Measurements from ENCODE around the gene VPS8.

Gene VPS8

DNA sequence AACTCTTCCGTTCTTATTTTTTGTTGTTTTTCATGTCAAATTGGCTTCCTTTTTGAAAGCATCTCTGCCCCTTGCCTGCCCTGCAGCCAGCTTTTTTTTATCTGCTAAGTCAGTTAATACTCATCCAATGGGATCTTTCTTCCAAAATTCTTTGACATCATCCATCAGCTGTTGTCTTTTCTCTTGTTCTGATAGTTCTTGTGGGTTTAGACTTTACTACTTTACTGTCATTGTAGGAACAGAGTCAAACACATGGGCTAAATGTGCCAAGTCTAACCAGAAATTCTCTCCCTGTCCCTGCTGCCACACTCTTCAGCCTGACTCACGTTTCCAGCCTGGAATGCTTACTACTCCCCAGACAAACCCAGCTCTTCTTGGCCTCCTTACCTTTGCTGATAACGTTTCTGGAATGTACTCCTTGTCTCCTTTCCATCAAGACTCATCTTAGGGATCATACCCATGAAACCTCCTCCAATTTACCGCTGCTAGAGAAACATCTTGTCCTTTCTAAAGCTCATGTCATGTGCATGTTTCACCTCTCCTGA is 10.7 kb upstream of the VPS8 start:
- Histone ChIP-seq H3K4me3 (ENCODE audit: low read depth, low read length) (no peak overlapping the region), H3K79me2 (ENCODE audit: control insufficient read depth, insufficient read depth, low read length, unreplicated experiment) (no peaks in the 10 kb centered on the region), H3K4me1 (ENCODE audit: control insufficient read depth, insufficient read depth, low read length, unreplicated experiment) (peaks cover 7% of the 10 kb centered on the region), H3K36me3 (ENCODE audit: insufficient read depth, low read length) (no peaks in the 10 kb centered on the region), H3K27me3 (ENCODE audit: insufficient read depth, low read length) (peaks cover 39% of the 10 kb centered on the region), H3K27ac (ENCODE audit: low read depth, low read length) (no peak overlapping the region), H2AFZ (ENCODE audit: low read length, unreplicated experiment) (no peak overlapping the region)

DNA sequence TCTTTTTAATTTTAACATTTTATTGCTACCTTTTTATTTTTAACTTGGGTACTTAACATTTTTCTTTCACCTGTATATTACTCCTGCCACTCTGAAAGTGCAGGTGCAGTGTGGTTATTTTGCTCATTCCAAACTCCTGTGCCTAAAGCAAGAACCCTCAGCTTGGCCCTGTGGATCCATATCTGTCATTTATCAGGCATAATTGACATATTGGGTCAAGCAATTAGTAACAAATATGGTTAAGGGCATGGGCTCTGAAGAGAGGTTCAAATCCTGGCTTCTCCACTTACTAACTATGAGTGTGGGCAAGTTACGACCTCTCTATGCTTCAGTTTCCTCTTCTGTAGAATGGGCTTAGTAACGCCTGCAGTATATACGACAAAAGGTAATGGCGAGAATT is 9.8 kb upstream of the VPS8 start:
- no peak overlapping the region for H3K4me3 ChIP-seq (ENCODE audit: low read depth, low read length)
- no peak overlapping the region for H3K27ac ChIP-seq (ENCODE audit: low read depth, low read length)
- H2AFZ ChIP-seq (ENCODE audit: low read length, unreplicated experiment) = no peak overlapping the region
- peaks cover 7% of the 10 kb centered on the region for H3K4me1 ChIP-seq (ENCODE audit: control insufficient read depth, insufficient read depth, low read length, unreplicated experiment)
- H3K79me2 ChIP-seq (ENCODE audit: control insufficient read depth, insufficient read depth, low read length, unreplicated experiment) = no peaks in the 10 kb centered on the region
- peaks cover 39% of the 10 kb centered on the region for H3K27me3 ChIP-seq (ENCODE audit: insufficient read depth, low read length)
- H3K36me3 ChIP-seq (ENCODE audit: insufficient read depth, low read length) = no peaks in the 10 kb centered on the region

DNA sequence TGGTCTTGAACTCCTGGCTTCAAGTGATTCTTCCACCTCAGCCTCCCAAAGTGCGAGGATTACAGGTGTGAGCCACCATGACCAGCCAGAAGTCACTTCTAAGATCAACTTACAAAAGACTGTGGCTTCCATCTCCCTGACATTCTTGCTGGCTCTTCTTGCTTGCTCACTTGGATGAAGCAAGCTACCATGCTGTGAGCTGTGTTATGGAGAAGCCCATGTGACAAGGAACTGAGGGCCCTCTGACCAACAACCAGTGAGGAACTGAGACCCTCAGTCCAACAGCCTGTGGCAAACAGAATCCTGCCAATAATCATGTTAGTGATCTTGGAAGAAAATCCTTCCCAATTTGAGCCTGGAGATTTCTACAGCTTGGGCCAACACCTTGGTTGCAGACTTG is 7.2 kb upstream of the VPS8 start:
- no peak overlapping the region for H2AFZ ChIP-seq (ENCODE audit: low read length, unreplicated experiment)
- peaks cover 23% of the 10 kb centered on the region for H3K27me3 ChIP-seq (ENCODE audit: insufficient read depth, low read length)
- no peak overlapping the region for H3K27ac ChIP-seq (ENCODE audit: low read depth, low read length)
- peaks cover 7% of the 10 kb centered on the region for H3K4me1 ChIP-seq (ENCODE audit: control insufficient read depth, insufficient read depth, low read length, unreplicated experiment)
- H3K79me2 ChIP-seq (ENCODE audit: control insufficient read depth, insufficient read depth, low read length, unreplicated experiment) = no peaks in the 10 kb centered on the region
- no peak overlapping the region for H3K4me3 ChIP-seq (ENCODE audit: low read depth, low read length)
- no peaks in the 10 kb centered on the region for H3K36me3 ChIP-seq (ENCODE audit: insufficient read depth, low read length)

DNA sequence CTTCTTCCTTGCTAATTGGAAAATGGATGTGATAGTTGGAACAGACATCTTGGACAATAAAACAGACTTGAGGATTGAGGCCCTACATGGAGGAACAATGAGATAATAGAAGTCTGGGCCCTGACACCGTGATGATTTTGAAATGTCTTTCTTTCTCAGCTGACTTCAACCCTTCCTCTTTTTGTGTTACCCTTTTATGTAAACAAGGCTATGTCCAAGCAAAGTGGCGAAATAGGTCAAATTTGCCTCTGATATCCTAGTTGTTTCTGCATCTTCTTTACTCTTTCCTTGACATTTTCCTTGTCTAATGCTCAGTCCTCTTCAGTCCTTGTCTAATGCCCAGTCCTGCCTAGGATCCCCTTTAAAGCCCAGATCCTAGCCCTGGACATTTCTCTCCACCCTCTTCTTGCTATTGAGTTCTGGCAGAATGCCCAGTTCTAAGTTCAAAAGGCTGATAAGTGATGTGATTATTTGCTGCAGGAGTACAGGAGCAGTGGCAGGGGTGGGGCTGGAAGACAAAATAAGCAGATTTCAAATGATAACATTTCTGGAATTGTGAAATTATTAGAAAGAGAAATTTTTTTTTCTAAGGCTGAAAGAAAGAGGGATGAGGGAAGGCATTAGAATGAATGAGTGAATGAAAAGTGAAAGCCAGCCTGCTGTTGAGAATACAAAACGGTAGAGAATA is 6.5 kb upstream of the VPS8 start:
- no peaks in the 10 kb centered on the region for H3K79me2 ChIP-seq (ENCODE audit: control insufficient read depth, insufficient read depth, low read length, unreplicated experiment)
- peaks cover 16% of the 10 kb centered on the region for H3K27me3 ChIP-seq (ENCODE audit: insufficient read depth, low read length)
- no peaks in the 10 kb centered on the region for H3K36me3 ChIP-seq (ENCODE audit: insufficient read depth, low read length)
- no peak overlapping the region for H2AFZ ChIP-seq (ENCODE audit: low read length, unreplicated experiment)
- no peak overlapping the region for H3K4me3 ChIP-seq (ENCODE audit: low read depth, low read length)
- peaks cover 7% of the 10 kb centered on the region for H3K4me1 ChIP-seq (ENCODE audit: control insufficient read depth, insufficient read depth, low read length, unreplicated experiment)
- H3K27ac ChIP-seq (ENCODE audit: low read depth, low read length) = no peak overlapping the region

DNA sequence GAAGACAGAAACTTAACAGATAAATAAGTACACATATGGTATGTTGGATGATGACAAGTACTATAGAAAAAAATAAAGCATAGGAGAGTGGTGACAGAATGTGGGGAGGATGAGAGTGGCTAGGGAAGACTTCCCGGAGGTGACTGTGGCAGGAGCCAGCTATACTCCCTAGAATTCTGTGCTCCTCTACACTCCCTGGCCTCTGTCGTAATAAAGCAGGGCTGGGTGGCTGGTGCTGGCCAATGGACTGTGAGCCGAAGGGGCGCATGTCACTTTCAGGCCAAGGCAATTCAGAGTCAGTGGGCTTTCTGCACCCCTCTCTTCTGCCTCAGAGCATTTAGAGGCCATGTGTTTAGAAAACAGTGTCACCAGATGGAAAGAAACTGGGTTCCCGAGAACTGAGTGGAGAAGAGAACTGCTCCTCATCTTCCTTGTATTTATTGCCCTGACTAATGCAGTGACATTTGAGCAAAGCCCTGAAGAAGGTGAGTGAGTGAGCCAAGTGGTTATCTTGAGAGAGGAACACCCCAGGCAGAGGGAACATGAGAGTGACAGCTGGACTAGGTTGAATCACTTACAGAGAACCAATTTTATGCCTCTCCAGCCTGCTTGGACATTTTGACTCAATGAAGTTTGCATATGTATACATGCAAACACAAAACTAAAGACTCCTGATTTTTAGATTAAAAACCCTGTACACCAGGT is 5.2 kb upstream of the VPS8 start:
- no peak overlapping the region for H2AFZ ChIP-seq (ENCODE audit: low read length, unreplicated experiment)
- H3K4me3 ChIP-seq (ENCODE audit: low read depth, low read length) = no peak overlapping the region
- H3K79me2 ChIP-seq (ENCODE audit: control insufficient read depth, insufficient read depth, low read length, unreplicated experiment) = no peaks in the 10 kb centered on the region
- no peak overlapping the region for H3K27ac ChIP-seq (ENCODE audit: low read depth, low read length)
- no peaks in the 10 kb centered on the region for H3K36me3 ChIP-seq (ENCODE audit: insufficient read depth, low read length)
- H3K4me1 ChIP-seq (ENCODE audit: control insufficient read depth, insufficient read depth, low read length, unreplicated experiment) = peaks cover 7% of the 10 kb centered on the region
- peaks cover 6% of the 10 kb centered on the region for H3K27me3 ChIP-seq (ENCODE audit: insufficient read depth, low read length)

DNA sequence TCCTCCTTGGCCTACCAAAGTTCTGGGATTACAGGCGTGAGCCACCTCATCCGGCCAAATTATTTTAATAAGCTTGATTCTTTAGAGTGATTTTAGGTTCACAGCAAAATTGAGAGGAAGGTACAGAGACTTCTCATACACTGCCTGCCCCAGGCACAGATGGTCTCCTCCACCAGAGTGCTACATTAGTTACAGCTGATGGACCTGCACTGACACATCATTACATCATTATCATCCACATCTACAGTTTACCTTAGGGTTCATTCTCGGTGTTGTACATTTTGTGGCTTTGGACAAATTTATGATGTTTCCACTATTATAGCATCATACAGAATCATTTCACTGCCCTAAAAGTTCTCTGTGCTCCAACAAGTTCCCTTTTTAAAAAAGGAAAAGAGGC is 4.4 kb upstream of the VPS8 start:
- H3K4me1 ChIP-seq (ENCODE audit: control insufficient read depth, insufficient read depth, low read length, unreplicated experiment) = peaks cover 7% of the 10 kb centered on the region
- no peaks in the 10 kb centered on the region for H3K27me3 ChIP-seq (ENCODE audit: insufficient read depth, low read length)
- no peak overlapping the region for H3K4me3 ChIP-seq (ENCODE audit: low read depth, low read length)
- no peak overlapping the region for H3K27ac ChIP-seq (ENCODE audit: low read depth, low read length)
- no peak overlapping the region for H2AFZ ChIP-seq (ENCODE audit: low read length, unreplicated experiment)
- no peaks in the 10 kb centered on the region for H3K36me3 ChIP-seq (ENCODE audit: insufficient read depth, low read length)
- H3K79me2 ChIP-seq (ENCODE audit: control insufficient read depth, insufficient read depth, low read length, unreplicated experiment) = peaks cover 3% of the 10 kb centered on the region

DNA sequence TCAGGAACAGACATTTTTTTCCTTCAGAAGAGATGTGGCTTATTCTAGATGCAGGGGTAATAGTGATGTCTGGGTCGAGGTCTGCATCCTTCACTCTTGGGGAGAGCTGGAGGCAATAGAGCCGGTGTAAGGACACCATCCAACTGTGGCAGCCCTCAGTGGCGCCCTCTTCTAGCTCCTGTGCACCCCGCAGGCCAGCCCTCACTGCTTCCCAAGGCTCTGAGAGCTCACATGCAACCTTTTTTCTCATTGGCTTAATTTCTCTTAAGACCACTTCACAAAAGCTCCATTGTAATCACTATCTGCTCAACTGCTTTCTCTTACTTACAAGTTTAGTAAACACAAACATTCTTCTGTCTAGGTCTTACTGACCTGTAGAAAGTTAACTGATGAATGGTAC is 3.9 kb upstream of the VPS8 start:
- Histone ChIP-seq H3K27me3 (ENCODE audit: insufficient read depth, low read length) (no peaks in the 10 kb centered on the region), H3K4me3 (ENCODE audit: low read depth, low read length) (no peak overlapping the region), H3K27ac (ENCODE audit: low read depth, low read length) (no peak overlapping the region), H2AFZ (ENCODE audit: low read length, unreplicated experiment) (no peak overlapping the region), H3K79me2 (ENCODE audit: control insufficient read depth, insufficient read depth, low read length, unreplicated experiment) (peaks cover 7% of the 10 kb centered on the region), H3K36me3 (ENCODE audit: insufficient read depth, low read length) (no peaks in the 10 kb centered on the region), H3K4me1 (ENCODE audit: control insufficient read depth, insufficient read depth, low read length, unreplicated experiment) (peaks cover 8% of the 10 kb centered on the region)

DNA sequence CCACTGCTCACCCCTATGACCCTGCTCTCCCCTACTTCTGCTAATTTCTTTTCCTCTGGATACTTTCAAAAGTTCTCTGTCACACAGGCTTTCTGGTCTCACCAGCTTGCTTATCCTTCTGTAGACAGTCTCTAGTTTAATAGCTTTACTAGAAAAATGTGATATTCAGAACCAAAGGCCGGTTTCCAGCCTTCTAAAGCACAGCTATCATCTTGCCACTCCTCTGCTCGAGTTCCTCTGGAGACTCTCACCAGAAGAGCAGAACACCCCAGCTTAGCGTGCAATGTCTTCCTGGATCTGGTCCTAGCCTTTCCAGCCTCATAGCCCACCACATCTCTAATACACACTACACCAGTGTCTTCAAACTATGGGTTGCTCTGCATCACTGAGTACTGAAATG is 1.8 kb upstream of the VPS8 start:
- H3K4me3 ChIP-seq (ENCODE audit: low read depth, low read length) = no peak overlapping the region
- no peaks in the 10 kb centered on the region for H3K27me3 ChIP-seq (ENCODE audit: insufficient read depth, low read length)
- no peak overlapping the region for H2AFZ ChIP-seq (ENCODE audit: low read length, unreplicated experiment)
- no peaks in the 10 kb centered on the region for H3K36me3 ChIP-seq (ENCODE audit: insufficient read depth, low read length)
- peaks cover 18% of the 10 kb centered on the region for H3K79me2 ChIP-seq (ENCODE audit: control insufficient read depth, insufficient read depth, low read length, unreplicated experiment)
- peaks cover 12% of the 10 kb centered on the region for H3K4me1 ChIP-seq (ENCODE audit: control insufficient read depth, insufficient read depth, low read length, unreplicated experiment)
- H3K27ac ChIP-seq (ENCODE audit: low read depth, low read length) = no peak overlapping the region

DNA sequence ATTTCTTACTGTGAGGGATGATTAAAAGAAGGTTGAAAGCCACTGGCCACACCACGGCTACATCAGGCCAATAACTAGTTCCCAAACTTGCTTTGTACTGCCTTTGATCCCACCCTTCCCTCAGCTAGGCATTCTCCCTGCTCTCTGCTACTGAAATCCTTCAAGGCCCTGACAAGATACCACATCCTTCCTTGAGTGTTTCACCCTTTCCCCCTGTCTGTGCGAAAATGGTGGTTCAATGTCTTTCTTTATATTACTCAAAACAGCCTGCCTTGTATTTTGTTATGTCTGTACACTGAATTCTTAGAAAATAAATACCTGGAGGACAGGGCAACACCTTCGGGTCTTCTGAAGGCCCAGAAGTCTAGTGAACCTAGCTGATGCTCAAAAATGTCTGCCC is 932 bp upstream of the VPS8 start:
- Histone ChIP-seq H3K27me3 (ENCODE audit: insufficient read depth, low read length) (no peaks in the 10 kb centered on the region), H3K4me1 (ENCODE audit: control insufficient read depth, insufficient read depth, low read length, unreplicated experiment) (peaks cover 5% of the 10 kb centered on the region), H2AFZ (ENCODE audit: low read length, unreplicated experiment) (peak overlapping the region; percentile 95), H3K36me3 (ENCODE audit: insufficient read depth, low read length) (no peaks in the 10 kb centered on the region), H3K4me3 (ENCODE audit: low read depth, low read length) (no peak overlapping the region), H3K79me2 (ENCODE audit: control insufficient read depth, insufficient read depth, low read length, unreplicated experiment) (peaks cover 18% of the 10 kb centered on the region), H3K27ac (ENCODE audit: low read depth, low read length) (no peak overlapping the region)

DNA sequence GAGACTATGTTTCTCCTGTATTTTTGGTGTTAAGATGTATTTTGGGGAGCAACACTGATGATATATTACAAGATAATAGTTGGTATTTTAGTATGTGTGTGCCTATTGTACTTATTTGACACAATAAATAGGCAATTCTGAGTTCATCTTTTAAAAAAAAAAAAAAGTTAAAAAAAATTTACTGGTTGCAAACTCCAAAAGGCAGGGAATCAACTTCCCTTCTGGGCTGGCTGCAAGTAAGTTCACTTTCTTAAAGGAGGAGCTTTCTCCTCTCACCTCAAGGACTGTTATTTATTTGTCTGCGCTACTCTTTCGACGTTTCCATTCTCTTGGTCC is 335 bp upstream of the VPS8 start:
- Histone ChIP-seq H3K27ac (ENCODE audit: low read depth, low read length) (no peak overlapping the region), H3K4me1 (ENCODE audit: control insufficient read depth, insufficient read depth, low read length, unreplicated experiment) (peaks cover 8% of the 10 kb centered on the region), H3K79me2 (ENCODE audit: control insufficient read depth, insufficient read depth, low read length, unreplicated experiment) (peaks cover 18% of the 10 kb centered on the region), H3K4me3 (ENCODE audit: low read depth, low read length) (peak overlapping the region; percentile 83), H3K27me3 (ENCODE audit: insufficient read depth, low read length) (no peaks in the 10 kb centered on the region), H2AFZ (ENCODE audit: low read length, unreplicated experiment) (peak overlapping the region; percentile 95), H3K36me3 (ENCODE audit: insufficient read depth, low read length) (no peaks in the 10 kb centered on the region)

DNA sequence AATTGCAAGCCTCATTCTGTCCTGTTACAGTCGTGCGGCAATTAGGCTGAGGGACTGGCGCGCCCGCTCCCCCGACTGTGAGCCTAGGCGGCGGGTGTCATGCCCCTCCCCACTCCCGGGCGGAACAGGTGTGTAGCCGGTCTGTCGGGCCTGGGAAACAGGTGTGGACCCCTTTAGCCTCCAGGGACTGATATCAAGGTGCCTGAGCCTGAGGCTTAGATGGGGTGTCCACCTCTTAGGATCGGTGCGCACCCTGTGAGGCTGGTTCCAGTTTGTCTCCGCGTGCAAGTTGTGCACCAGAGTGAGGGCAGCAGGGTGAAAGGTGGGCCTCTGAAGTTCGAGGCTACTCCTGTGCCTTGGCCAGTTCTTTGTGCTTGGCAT is 686 bp downstream of the VPS8 start:
- Histone ChIP-seq H3K4me1 (ENCODE audit: control insufficient read depth, insufficient read depth, low read length, unreplicated experiment) (peaks cover 9% of the 10 kb centered on the region), H3K79me2 (ENCODE audit: control insufficient read depth, insufficient read depth, low read length, unreplicated experiment) (peaks cover 18% of the 10 kb centered on the region), H3K4me3 (ENCODE audit: low read depth, low read length) (peak overlapping the region; percentile 83), H3K27me3 (ENCODE audit: insufficient read depth, low read length) (no peaks in the 10 kb centered on the region), H3K36me3 (ENCODE audit: insufficient read depth, low read length) (no peaks in the 10 kb centered on the region), H2AFZ (ENCODE audit: low read length, unreplicated experiment) (peak overlapping the region; percentile 78), H3K27ac (ENCODE audit: low read depth, low read length) (no peak overlapping the region)
